ENCODE data around the gene HTRA3.

The HTRA3 gene

GRCh38 chr4:8240211-8241041 lies 29.1 kb upstream of the HTRA3 start:
- H3K4me1 Mint-ChIP-seq (ENCODE audit: low read depth): peaks cover 6% of the 10 kb centered on the region
- no peak overlapping the region for H3K27ac Mint-ChIP-seq
- H3K36me3 Mint-ChIP-seq: peaks cover 3% of the 10 kb centered on the region
- no peaks in the 10 kb centered on the region for H3K27me3 Mint-ChIP-seq
- H3K4me3 Mint-ChIP-seq: no peak overlapping the region
- H3K9me3 Mint-ChIP-seq (ENCODE audit: low read depth): no peaks in the 10 kb centered on the region

- peaks cover 3% of the 10 kb centered on the region for H3K36me3 Mint-ChIP-seq
- no peak overlapping the region for H3K4me3 Mint-ChIP-seq
- peaks cover 6% of the 10 kb centered on the region for H3K4me1 Mint-ChIP-seq (ENCODE audit: low read depth)
- H3K27me3 Mint-ChIP-seq: no peaks in the 10 kb centered on the region
- no peak overlapping the region for H3K27ac Mint-ChIP-seq
- no peaks in the 10 kb centered on the region for H3K9me3 Mint-ChIP-seq (ENCODE audit: low read depth)
Measured at GRCh38 chr4:8241211-8241779, 28.3 kb upstream of the HTRA3 start.

DNA sequence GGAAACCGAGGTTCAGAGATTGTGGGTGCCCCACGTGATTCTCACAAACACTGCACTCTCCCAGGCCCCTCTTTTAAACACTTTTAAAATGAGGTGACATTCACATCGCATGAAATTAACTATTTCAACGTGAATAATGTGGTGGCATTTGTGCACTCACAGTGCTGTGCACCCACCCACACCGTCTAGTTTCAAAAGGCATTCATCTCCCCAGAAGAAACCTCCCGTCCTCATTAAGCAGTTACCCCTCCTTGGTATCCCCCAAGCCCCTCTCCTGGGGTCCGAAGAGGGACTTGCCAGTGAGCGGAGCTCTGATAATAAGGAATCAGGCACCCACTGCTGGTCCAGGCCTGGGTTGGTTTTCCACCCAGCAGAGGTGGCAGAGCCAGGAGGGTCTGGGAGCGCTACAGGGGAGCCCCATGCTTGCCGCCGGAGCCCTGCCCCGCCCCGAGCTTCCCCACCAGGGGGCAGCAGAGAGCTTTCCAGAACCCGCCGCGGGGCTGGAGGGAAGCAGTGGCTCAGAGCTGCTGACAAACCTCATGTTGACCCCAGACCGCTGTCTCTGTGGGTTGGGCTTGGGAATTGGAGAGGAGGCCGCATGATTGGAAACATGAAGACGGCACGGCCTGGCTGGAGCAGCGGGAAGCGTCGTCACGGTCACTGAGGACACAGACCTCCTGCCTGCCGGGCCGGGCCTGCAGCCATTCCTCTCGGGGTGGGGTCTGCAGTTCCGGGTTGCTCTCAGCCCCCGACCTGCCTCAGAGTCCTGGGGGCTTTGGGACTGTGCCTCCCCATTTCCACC lies 27.5 kb upstream of the HTRA3 start:
- Mint-ChIP-seq H3K27ac (no peak overlapping the region), H3K9me3 (ENCODE audit: low read depth) (no peaks in the 10 kb centered on the region), H3K4me1 (ENCODE audit: low read depth) (peaks cover 6% of the 10 kb centered on the region), H3K4me3 (no peak overlapping the region), H3K27me3 (no peaks in the 10 kb centered on the region), H3K36me3 (peaks cover 3% of the 10 kb centered on the region)

GRCh38 chr4:8242782-8243560 lies 26.6 kb upstream of the HTRA3 start:
- Mint-ChIP-seq H3K4me3 (no peak overlapping the region), H3K4me1 (ENCODE audit: low read depth) (peaks cover 6% of the 10 kb centered on the region), H3K9me3 (ENCODE audit: low read depth) (no peaks in the 10 kb centered on the region), H3K27me3 (no peaks in the 10 kb centered on the region), H3K36me3 (peaks cover 3% of the 10 kb centered on the region), H3K27ac (no peak overlapping the region)

DNA sequence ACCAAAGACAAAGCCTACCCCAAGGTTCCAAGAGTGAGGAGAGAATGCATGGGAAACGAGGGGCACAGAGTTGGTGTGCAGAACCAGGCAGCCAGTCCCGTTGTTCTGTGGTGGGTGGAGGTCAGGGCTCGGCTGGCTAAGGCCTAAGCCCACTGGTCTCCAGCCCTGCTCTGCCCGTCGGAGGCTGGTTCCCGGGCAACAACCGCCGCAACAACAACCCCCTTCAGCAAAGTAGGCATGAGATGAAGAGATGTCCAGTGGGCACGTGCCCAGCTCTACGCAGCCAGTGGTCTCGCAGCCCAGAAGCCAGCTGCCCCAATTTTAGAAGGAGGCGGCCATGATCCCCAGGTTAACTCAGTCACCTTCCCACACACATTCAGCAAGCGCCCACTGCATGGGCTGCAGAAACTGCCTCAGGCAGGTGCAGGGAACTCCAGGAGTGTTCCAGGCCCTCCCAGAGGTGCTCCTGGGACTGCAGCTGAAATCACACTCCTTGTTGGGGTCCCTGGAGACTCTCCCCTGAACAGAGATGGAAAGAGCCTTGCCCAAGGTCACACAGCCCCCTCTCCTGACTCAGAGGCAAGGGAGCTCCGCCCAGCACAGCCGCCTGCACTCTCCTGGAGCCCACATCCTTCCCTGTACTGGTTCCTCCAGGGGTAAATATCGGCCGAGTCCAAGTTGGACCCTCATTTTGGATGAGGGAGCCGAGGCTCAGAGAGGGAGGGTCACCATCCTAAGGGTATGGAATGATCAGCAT lies 25.4 kb upstream of the HTRA3 start:
- Mint-ChIP-seq H3K9me3 (ENCODE audit: low read depth) (no peaks in the 10 kb centered on the region), H3K27ac (no peak overlapping the region), H3K4me3 (no peak overlapping the region), H3K4me1 (ENCODE audit: low read depth) (peaks cover 6% of the 10 kb centered on the region), H3K36me3 (peaks cover 3% of the 10 kb centered on the region), H3K27me3 (no peaks in the 10 kb centered on the region)

DNA sequence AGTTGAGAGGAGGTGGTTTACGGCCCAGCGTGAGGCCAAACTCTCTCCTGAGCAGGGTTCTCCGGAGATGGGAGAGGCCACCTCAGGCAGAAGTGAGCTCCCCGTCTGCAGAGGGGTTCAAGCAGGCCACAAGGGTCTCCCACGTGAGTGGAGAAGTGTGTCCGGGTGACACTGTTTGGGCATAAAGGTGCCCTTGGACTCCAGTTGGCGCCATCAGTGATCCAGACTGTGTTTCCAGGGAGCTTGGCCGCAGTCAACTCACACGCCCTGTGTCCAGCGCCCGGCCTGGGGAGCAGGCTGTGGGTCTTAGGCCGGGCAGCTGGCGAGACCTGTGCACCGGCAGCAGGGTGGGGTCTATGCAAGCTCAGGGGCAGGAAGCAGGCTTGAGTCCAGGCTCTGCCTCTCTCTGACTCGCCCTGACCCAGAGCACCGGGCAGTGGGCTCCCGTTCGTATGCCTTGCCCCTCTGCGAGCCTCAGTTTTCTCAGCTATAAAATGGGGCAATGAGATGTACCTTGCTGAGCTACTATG lies 24.6 kb upstream of the HTRA3 start:
- Mint-ChIP-seq H3K9me3 (ENCODE audit: low read depth) (no peaks in the 10 kb centered on the region), H3K36me3 (peaks cover 3% of the 10 kb centered on the region), H3K27ac (no peak overlapping the region), H3K27me3 (no peaks in the 10 kb centered on the region), H3K4me3 (no peak overlapping the region), H3K4me1 (ENCODE audit: low read depth) (peaks cover 6% of the 10 kb centered on the region)

DNA sequence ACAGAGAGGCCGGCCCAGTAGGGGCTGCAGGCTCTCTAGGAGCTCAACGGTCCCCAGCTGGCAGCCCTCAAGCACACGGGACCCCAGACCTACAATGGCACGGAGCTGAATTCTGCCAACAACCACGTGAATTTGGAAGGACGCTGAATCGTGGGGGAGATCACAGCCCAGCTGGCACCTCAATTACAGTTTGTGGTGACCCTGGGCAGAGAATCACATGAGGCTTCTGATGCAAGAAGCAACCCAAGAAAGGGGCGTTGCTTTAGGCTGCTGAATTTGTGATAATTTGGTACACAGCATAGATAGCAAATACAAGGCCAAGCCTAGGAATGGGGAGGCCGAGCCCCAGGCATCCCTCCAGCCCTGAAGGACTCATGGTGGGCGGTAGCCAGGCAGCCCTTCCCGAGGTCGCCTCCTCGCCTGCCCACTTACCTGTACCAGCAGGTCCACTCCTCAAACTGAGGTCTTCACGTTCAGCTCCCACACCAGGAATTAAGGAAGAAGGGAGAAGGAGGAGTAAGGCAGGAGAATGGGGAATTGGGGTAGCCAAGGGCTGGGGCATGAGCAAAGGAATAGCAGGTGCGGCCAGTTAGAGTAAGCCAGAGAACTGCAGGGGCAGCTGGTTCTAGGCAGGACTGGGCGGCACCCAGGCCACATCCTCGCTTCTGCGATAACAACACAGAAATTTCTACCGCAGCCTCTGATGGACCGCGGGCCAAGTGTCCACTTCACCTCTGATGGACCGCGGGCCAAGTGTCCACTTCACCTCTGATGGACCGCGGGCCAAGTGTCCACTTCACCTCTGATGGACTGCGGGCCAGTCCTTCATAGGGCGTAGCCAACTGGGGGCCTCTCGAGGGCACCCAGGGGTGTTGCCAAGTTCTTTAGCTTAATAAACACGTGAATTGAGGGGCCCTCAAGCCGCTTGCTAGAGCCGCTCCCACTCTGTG lies 23.4 kb upstream of the HTRA3 start:
- H3K27me3 Mint-ChIP-seq: no peaks in the 10 kb centered on the region
- peaks cover 3% of the 10 kb centered on the region for H3K36me3 Mint-ChIP-seq
- no peak overlapping the region for H3K4me3 Mint-ChIP-seq
- peaks cover 6% of the 10 kb centered on the region for H3K4me1 Mint-ChIP-seq (ENCODE audit: low read depth)
- H3K9me3 Mint-ChIP-seq (ENCODE audit: low read depth): no peaks in the 10 kb centered on the region
- no peak overlapping the region for H3K27ac Mint-ChIP-seq

DNA sequence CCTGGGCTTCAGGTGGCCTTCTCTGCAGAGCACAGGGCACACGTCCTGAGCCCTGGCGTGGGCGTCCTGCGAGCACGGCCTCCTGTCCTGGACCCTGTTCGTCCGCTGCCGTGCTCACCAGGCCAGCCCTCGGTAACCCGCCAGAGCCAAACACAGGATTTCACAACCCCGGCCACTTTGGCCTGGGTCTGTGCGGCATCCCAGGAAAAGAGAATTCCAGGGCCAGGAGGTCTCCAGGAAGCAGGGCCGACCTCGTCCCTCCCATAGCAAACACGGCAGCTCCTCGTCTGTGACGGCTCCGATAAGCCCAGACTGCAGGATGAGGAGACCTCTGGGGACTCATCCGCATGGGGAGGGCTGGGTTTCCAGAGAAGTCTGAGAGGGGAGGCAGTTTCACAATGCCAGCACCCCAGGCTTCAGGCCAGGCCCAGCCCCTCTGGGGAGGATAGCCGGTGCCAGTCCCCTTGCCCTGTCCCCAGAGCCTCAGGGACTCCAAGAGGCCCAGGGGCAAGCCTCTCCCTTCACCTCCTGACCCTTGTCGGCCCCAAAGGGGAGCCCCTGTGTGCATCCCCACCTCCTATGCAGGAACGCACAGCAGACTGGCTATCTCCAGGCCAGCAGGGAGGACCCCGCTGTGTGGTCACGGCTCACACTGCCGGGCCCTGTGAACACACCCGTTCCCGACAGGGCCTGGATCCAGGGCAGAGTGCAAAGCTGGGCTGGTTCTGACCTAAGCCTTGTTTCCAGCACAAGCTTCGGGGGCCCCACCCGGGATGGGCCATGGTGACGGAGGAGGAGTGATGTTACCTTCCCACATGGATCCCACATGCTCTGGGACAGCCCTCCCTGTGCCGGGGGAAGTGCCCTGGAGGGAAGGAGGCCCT lies 22.3 kb upstream of the HTRA3 start:
- H3K9me3 Mint-ChIP-seq (ENCODE audit: low read depth): no peaks in the 10 kb centered on the region
- no peak overlapping the region for H3K27ac Mint-ChIP-seq
- H3K27me3 Mint-ChIP-seq: no peaks in the 10 kb centered on the region
- no peaks in the 10 kb centered on the region for H3K4me1 Mint-ChIP-seq (ENCODE audit: low read depth)
- H3K4me3 Mint-ChIP-seq: no peak overlapping the region
- H3K36me3 Mint-ChIP-seq: no peaks in the 10 kb centered on the region

DNA sequence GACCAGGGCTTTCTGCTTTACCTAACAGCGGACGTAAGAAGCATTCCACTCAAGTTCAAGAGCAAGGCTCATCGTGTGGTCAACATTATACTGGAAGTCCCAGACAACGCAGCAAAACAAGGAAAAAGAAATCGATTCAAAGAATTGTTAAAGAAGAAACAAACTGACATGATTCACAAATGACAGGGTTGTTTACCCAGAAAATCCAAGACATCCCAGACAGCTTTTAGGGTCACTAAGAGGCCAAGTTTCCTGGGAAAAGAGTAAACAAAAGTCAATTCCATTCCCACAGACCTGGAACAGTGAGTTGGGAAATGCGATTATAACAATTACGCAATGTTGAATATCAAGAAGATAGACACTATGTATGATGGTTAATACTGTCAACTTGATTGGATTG lies 21.5 kb upstream of the HTRA3 start:
- Mint-ChIP-seq H3K36me3 (no peaks in the 10 kb centered on the region), H3K27me3 (no peaks in the 10 kb centered on the region), H3K4me3 (no peak overlapping the region), H3K27ac (no peak overlapping the region), H3K4me1 (ENCODE audit: low read depth) (no peaks in the 10 kb centered on the region), H3K9me3 (ENCODE audit: low read depth) (no peaks in the 10 kb centered on the region)

DNA sequence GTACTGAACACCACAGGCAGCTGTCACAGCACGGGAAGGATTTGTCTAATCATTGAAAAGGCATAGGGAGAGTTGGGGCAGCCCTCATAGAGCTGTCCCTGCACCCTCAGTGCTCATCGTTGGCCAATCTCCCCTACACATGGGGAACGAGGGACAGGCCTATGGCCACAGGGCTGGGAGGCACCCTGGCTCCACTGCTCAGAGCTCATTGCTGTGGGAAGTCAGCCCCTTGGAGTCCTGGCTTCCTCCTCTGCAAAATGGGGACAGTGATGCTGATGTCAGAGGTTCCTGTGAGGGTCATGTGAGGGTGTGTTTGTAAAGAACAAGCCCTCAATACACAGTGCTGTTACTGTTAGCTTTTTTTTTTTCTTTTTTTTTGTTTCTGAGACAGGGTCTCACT lies 19.3 kb upstream of the HTRA3 start:
- Mint-ChIP-seq H3K4me1 (ENCODE audit: low read depth) (no peaks in the 10 kb centered on the region), H3K27me3 (no peaks in the 10 kb centered on the region), H3K36me3 (no peaks in the 10 kb centered on the region), H3K4me3 (no peak overlapping the region), H3K27ac (no peak overlapping the region), H3K9me3 (ENCODE audit: low read depth) (no peaks in the 10 kb centered on the region)

DNA sequence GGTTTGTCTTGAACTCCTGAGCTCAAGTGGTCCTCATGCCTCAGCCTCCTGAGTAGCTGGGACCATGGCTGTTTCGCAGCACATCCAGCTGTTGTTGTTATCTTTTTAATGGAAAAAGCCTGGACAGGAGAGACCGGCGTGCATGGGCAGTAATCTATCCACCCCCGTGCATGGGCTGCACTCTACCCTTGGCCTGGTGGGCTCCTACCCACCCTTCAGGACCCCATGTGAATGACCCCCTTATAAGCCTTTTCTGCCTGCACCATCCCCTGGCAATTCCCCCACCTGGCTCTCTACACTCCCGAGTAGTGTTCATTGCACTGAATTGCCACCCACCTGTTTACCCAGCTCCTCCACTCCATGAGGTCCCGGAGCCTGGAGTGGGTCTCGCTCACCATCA lies 18.9 kb upstream of the HTRA3 start:
- Mint-ChIP-seq H3K4me1 (ENCODE audit: low read depth) (no peaks in the 10 kb centered on the region), H3K4me3 (no peak overlapping the region), H3K9me3 (ENCODE audit: low read depth) (no peaks in the 10 kb centered on the region), H3K27ac (no peak overlapping the region), H3K27me3 (no peaks in the 10 kb centered on the region), H3K36me3 (no peaks in the 10 kb centered on the region)

GRCh38 chr4:8251110-8251883 lies 18.3 kb upstream of the HTRA3 start:
- Mint-ChIP-seq H3K4me1 (ENCODE audit: low read depth) (no peaks in the 10 kb centered on the region), H3K36me3 (no peaks in the 10 kb centered on the region), H3K27me3 (no peaks in the 10 kb centered on the region), H3K27ac (no peak overlapping the region), H3K9me3 (ENCODE audit: low read depth) (no peaks in the 10 kb centered on the region), H3K4me3 (no peak overlapping the region)
